HG02981 (cell line): ENCODE measurements around the gene CGGBP1.
"Not testable (repeated sequence)": the region's sequence is repeated elsewhere in the genome, so short reads cannot be mapped to it uniquely, and the experiment has no call there.

Source experiments
- ATAC-seq: cut with Tn5 transposase; IDR thresholded peaks from one replicate; pipeline ENCODE4 v1.9.1; 2021; ENCODE audit warnings: mild to moderate bottlenecking, moderate library complexity; ENCODE audit not compliant: unreplicated experiment

The CGGBP1 gene

GRCh38 chr3:88034491-88035275 lies 24.1 kb downstream of the CGGBP1 start:
- no peak for ATAC-seq

DNA sequence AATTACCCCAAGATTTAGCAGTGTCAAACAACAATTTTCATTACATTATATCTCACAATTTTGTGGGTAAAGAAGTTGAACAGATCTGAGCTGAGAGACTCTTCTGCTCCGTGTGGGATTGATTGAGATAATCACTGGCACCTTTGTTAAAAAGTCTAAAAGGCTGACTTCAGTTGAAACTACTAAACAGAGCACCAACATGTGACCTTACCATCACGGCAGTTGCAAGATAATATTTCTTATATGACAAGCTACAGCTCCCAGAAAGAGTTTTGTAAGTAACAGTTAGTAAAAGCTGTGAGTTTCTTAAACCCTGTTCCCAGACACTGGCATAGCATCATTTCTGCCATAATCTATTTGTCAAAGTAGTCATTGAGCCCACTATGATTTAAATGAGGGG lies 25.0 kb downstream of the CGGBP1 start:
- ATAC-seq: no peak

- no peak for ATAC-seq
Observed at GRCh38 chr3:88033079-88033478, 25.7 kb downstream of the CGGBP1 start.

DNA sequence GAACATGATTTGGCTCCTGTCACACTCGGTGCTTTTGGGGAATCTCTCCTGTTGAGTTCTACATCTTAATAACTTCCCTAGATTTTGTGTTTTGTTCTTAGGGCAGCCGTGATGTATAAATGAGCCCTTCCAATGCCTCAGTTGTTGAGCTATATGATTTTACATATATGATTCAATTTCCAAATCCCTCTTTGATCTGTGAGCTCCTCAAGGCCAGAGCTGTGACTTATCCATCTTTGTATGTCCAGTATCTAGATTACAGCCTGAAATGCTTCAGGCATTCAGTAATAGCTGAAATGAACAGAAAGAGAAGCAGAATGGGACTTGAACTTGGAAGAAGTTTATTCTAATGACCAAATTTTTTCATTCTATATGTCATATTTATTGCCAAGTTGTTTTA lies 26.6 kb downstream of the CGGBP1 start:
- ATAC-seq: no peak

GRCh38 chr3:88031642-88032077 lies 27.1 kb downstream of the CGGBP1 start:
- ATAC-seq: peak; percentile 86

- no peak for ATAC-seq
Observed at GRCh38 chr3:88030210-88030609, 28.6 kb downstream of the CGGBP1 start.

DNA sequence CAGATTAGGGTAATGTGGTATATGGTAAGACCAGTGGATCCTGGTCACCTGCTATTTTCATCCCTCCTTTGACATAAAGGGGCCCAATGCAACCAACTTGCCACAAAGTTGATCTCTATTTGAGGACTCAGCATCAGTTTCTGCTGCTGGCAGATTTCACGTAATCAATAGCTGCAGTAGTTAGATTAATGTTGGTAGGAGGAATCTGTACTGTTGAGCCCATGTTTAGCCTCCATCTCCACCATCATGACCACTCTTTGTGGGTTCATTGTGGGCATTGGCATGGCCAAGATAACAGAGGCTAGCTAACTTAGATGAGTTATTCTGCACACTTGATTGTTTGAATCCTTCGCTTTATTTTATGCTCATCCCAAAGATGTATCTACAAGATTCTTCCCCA lies 29.9 kb downstream of the CGGBP1 start:
- no peak for ATAC-seq

DNA sequence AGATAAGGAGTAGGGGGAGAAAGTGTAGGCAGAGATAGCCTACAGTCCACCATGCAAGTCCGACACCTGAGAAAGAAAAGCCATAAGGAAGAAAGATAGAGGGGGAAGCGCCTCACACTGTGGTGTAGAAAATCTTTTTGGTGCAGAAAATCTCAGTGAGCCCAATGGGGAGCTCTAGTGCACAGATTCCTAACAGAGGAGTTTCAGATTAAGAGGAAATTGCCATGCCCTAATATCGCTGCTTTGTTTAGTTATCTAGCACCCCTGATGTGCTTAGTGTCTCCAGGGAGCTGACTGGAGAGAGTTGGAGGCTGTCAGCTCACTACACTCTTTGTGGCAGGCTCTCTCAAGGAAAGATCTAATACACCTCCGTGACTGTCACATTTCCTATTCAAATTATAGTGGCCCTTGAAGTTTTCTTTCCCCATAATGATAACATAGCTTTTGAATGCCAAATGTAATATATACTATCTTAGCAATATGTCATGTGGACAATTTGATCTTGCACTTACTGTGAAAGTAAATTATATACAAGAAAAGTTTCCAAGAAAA lies 33.7 kb downstream of the CGGBP1 start:
- no peak for ATAC-seq

DNA sequence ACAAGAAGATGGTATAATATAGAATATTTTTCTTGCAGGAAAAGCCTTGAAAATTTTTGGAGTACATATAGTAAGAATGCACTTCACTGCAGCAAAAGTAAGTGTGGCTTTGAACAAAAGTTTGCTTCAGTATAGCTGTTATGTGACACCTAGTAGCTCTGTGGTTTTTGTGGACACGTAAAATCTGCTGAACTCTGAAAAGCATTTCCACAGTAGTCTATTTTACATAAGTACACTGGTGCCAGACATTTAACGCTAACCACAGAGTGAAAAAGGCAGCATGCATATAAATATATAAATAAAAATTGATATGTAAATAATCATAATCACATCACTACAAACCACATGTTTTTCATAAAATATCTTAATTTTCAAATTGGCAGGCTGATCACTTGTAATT lies 39.8 kb downstream of the CGGBP1 start:
- ATAC-seq: peak; percentile 100

GRCh38 chr3:88015656-88016055 lies 43.1 kb downstream of the CGGBP1 start:
- ATAC-seq: not testable (repeated sequence)

DNA sequence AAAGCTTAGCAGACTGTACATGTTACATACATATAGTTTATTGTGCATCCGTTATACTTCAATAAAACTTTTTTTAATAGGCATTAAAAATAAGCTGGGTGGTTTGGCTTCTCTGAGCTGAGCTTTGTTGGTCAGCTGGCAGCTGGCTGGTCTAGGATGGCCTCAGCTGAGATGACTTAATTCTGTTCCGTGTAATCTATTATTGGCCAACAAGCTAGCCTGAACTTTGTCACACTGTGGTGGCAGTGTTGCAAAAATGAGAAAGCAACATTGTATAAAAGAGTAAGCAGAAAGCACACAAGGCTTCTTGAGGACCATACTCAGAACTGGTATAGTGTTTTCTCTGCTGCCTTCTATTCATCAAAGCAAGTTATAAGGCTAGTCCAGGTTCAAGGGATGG lies 45.2 kb downstream of the CGGBP1 start:
- no peak for ATAC-seq

GRCh38 chr3:88010810-88011209 lies 48.0 kb downstream of the CGGBP1 start:
- no peak for ATAC-seq

- no peak for ATAC-seq
Observed at GRCh38 chr3:88009066-88009465, 49.7 kb downstream of the CGGBP1 start.

GRCh38 chr3:88005066-88005465 lies 53.7 kb downstream of the CGGBP1 start:
- peak; percentile 50 for ATAC-seq

- ATAC-seq: no peak
Observed at GRCh38 chr3:88003115-88003755, 55.6 kb downstream of the CGGBP1 start.

DNA sequence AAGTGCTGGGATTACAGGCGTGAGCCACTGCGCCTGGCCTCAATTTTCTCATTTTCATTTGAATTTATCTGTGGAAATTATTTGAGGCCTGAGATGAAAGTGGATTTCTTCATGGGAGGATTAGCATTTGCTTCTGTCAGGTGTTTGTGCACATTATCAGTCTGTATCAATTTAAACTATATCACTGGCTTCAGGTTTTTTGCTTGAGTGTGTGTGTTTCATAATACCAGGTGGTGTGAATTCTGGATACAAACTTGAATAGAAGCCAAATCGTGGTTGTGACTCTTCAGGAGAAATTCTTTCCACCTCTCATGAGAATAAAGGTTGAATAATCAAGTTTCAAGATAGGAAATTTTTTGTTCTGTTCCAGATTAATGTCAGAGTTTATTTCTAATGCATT lies 56.4 kb downstream of the CGGBP1 start:
- no peak for ATAC-seq
